GM12865 (cell line): ENCODE measurements around the gene CCDC90B.
A peak's percentile ranks its signal among the peaks of the same experiment; 100 is the strongest.

Experiments used
- DNase-seq: peaks from one replicate; pipeline ENCODE4 v3.0.0; 2010; ENCODE audit warnings: low read depth
- H3K4me3 ChIP-seq: 2 replicates; pipeline ENCODE4 v1.5.1; 2011; ENCODE audit warnings: mild to moderate bottlenecking, low read depth, low read length, control low read depth
- TF ChIP-seq, protein P1 (sequence below): IDR thresholded peaks from 2 replicates; pipeline ENCODE4 v1.5.1; 2011; ENCODE audit warnings: low read length, control low read depth, low read depth, inconsistent platforms; ENCODE audit not compliant: insufficient read depth; ENCODE audit errors: missing control alignments

CCDC90B gene

GRCh38 chr11:83303316-83303715 is 17.1 kb upstream of the CCDC90B start:
- TF ChIP-seq, protein P1, sequence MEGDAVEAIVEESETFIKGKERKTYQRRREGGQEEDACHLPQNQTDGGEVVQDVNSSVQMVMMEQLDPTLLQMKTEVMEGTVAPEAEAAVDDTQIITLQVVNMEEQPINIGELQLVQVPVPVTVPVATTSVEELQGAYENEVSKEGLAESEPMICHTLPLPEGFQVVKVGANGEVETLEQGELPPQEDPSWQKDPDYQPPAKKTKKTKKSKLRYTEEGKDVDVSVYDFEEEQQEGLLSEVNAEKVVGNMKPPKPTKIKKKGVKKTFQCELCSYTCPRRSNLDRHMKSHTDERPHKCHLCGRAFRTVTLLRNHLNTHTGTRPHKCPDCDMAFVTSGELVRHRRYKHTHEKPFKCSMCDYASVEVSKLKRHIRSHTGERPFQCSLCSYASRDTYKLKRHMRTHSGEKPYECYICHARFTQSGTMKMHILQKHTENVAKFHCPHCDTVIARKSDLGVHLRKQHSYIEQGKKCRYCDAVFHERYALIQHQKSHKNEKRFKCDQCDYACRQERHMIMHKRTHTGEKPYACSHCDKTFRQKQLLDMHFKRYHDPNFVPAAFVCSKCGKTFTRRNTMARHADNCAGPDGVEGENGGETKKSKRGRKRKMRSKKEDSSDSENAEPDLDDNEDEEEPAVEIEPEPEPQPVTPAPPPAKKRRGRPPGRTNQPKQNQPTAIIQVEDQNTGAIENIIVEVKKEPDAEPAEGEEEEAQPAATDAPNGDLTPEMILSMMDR = no peak
- DNase-seq = no peak
- H3K4me3 ChIP-seq = no peak overlapping the region

DNA sequence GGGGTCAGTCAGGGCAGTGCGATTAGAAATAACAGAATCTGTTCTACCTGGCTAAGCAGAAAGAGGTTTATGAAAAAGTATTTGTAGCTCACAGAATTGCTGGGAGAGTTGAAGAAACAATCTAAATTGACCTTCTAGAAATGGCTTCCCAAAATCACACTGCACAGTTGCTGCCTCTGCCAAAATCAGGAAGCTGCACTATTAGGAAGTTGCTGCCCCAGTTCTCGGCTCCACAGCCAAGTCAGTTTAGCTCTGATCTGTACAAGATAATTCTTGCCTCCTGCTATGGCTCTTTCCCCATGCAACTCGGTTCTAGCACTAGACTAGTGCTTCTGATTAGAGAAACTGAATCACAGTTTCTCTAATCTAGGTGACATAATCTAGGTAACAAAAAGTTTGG is 16.0 kb upstream of the CCDC90B start:
- H3K4me3 ChIP-seq = no peak overlapping the region
- DNase-seq = no peak
- TF ChIP-seq, protein P1 = no peak

- no peak for DNase-seq
Observed at GRCh38 chr11:83299681-83300080, 13.5 kb upstream of the CCDC90B start.

GRCh38 chr11:83294208-83294607 is 8.0 kb upstream of the CCDC90B start:
- no peak for DNase-seq
- H3K4me3 ChIP-seq = no peak overlapping the region
- TF ChIP-seq, protein P1 = no peak

More at GRCh38 chr11:83299681-83300080, 13.5 kb upstream of the CCDC90B start:
- TF ChIP-seq, protein P1 = no peak
- no peak overlapping the region for H3K4me3 ChIP-seq

DNA sequence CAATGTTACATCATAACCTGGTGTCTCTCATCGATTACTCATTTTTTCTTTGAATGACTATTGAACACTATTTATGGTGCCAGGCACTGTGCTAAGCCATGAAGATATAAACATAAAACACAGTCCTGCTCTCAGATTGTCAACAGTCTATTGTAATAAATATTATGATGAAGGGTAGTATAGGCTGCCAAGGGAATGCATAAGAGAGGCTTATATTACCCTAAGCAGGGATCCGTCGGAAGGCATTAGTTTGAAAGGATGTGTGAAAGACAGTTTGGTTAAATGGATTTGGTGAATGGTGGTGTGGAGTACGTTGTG is 7.2 kb upstream of the CCDC90B start:
- no peak for DNase-seq
- TF ChIP-seq, protein P1 = no peak
- H3K4me3 ChIP-seq = no peak overlapping the region

DNA sequence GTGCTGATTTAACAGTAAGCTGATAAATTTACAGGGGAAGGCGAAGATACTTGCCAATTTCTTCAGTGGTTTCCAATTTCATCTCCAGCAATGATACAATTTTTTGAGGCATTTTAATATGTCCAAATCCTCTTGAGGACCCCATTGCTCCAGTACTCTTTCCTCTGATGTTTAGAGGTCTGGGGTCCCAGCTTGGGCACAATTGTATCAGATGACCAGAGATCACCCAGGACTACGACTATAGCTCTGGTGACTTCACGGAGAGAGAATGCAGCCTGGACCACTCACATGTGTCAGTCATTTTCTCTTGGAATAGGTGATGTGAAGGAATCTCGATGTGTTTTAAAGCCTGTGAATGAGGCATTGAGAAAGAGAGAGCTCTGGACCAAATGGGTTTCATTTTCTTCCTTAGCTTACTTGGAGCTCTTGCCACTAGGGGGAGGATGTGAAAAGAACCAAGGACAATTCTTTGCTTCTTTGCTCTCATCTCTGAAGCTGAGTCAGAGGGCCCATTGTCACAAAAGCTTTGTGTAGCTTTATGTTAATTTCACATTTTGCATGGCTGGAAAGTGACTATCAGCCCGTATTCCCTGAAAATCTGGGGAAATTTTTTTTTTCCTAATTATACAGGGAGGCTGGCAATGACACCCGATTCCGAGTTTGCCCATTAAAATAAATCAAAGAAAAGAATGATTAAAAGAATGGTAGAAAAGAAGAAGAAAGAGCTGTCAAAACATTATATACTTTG is 6.7 kb upstream of the CCDC90B start:
- TF ChIP-seq, protein P1 = peak; percentile 69
- DNase-seq = peak; percentile 62
- no peak overlapping the region for H3K4me3 ChIP-seq

DNA sequence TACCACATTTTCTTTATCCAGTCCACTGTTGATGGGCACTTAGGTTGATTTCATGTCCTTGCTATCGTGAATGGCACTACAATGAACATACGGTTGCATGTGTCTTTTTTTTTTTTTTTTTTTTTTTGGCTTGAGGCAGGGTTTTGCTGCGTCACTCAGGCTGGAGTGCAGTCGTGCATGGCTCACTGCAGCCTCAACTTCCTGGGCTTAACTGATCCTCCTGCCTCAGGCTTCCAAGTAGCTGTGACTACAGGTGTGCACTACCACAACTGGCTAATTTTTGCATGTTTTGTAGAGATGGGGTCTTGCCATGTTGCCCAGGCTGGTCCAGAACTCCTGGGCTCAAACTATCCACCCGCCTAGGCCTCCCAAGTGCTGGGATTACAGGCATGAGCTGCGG is 1.5 kb upstream of the CCDC90B start:
- TF ChIP-seq, protein P1 = no peak
- no peak overlapping the region for H3K4me3 ChIP-seq
- peak; percentile 43 for DNase-seq
